GM13976 (cell line): ENCODE measurements around the gene YTHDF2.

Source experiments
- DNase-seq: peaks from one replicate; pipeline ENCODE4 v3.0.0; 2012; ENCODE audit warnings: low spot score
- in situ Hi-C: fragments of 300-500 bp; cut with MboI; formaldehyde crosslinking; loops from one replicate; pipeline ENCODE4 v1.12.0; 2022; ENCODE audit warnings: low sequenced_read_pairs, mixed read lengths, inconsistent platforms; ENCODE audit not compliant: unreplicated experiment
- TF ChIP-seq, protein P1 (sequence below): IDR thresholded peaks from 2 replicates; pipeline ENCODE4 v1.5.1; 2012; ENCODE audit warnings: borderline replicate concordance, mild to moderate bottlenecking; ENCODE audit not compliant: insufficient read depth; ENCODE audit errors: extremely low read depth, missing control alignments, control extremely low read depth

The YTHDF2 gene

DNA sequence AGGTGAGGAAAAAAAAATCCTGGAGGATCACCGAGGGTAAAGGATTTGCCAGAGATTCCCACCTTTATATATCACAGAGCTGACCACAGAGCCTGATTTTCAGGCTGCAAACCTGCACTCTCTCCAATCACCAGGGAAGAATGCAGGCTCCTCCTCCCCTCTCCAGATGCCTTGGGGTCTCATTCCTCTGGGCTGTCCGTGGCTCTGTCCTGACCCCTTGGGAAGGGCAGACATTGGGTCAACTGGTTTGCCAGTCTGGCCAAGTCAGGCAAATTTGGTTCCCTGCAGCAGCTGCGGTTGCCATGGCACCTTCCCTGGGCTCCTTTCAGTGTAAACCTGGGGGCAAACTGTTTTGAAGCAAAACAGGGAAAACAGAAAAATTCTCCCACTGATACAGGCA is 63.6 kb downstream of the YTHDF2 start:
- in situ Hi-C loops = no loop called here

DNA sequence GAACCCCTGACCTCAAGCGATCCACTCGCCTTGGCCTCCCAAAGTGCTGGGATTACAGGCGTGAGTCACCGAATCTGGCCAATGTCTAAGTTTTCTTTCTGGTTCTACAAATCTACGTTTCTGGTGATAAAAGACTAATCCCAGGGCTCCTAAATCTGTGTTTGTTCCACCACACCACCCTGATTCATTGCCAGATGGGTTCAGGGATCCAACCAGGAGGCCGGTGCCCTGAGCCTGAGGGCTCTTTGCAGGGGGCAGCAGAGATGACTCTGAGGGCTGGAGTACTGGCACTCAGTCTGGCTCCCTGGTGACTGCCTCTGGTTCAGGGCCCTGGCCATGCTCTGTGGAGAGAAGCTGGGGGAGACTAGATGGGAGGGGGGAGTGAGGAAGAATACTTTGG is 64.7 kb downstream of the YTHDF2 start:
- in situ Hi-C loops = no loop called here
- no peak for DNase-seq
- TF ChIP-seq, protein P1, sequence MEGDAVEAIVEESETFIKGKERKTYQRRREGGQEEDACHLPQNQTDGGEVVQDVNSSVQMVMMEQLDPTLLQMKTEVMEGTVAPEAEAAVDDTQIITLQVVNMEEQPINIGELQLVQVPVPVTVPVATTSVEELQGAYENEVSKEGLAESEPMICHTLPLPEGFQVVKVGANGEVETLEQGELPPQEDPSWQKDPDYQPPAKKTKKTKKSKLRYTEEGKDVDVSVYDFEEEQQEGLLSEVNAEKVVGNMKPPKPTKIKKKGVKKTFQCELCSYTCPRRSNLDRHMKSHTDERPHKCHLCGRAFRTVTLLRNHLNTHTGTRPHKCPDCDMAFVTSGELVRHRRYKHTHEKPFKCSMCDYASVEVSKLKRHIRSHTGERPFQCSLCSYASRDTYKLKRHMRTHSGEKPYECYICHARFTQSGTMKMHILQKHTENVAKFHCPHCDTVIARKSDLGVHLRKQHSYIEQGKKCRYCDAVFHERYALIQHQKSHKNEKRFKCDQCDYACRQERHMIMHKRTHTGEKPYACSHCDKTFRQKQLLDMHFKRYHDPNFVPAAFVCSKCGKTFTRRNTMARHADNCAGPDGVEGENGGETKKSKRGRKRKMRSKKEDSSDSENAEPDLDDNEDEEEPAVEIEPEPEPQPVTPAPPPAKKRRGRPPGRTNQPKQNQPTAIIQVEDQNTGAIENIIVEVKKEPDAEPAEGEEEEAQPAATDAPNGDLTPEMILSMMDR = no peak

More for the DNA sequence above, 63.6 kb downstream of the YTHDF2 start:
- no peak for DNase-seq
- TF ChIP-seq, protein P1 = no peak

DNA sequence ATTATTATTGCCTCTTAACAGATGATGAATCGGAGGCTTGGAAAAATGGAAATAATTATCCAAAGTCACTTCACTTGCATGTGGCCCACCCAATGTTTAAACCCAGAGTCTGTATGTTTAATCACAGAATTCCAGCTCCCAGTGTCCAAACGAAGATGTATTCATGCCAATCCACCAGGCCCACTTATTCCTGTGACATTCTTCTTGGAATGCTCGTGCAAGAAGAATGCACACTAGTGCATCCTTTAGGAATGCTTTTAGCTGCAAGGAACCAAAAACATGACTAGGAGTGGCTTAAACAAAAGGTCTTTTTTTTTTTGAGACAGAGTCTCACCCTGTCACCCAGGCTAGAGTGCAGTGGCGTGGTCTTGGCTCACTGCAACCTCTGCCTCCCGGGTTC is 66.3 kb downstream of the YTHDF2 start:
- TF ChIP-seq, protein P1 = no peak

DNA sequence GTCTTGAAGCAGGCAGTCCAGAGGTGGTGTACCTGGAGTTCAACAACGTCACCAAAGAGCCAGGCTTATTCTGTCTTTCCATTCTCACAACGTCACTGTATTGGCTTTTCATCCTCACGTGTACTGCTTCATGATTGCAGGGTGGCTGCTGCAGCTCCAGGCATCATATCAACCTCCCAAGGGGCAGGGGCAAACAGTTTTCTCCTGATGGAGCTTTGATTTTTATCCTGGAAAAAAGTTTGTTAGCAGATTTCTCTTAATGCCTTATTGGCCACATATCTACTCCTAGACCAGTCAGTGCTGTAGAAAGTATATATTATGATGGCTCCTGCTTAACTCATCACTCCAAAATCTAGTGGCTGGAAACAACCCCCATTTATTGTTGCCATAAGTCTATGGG is 66.9 kb downstream of the YTHDF2 start:
- in situ Hi-C loops = no loop called here
- no peak for DNase-seq
- TF ChIP-seq, protein P1 = no peak

More for the DNA sequence above, 66.3 kb downstream of the YTHDF2 start:
- in situ Hi-C loops = no loop called here
- DNase-seq = no peak

DNA sequence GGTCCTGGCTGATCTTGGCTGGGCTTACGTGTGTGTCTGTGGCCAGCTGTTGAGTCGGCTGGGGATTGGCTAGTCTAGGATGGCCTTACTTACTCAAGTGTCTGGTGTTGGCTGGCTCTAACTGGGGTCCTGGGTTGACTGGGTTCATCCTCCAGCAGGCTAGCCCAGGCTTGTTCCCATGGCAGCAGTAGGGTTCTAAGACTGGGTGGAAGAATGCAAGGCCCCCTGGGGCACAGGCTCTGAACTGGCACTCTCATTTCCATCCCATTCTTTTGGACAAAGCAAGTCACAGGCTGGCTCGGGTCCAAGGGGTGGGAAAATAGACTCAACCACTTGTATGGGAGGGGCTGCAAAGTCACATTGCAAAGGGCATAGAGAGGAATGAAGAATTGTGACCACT is 67.3 kb downstream of the YTHDF2 start:
- in situ Hi-C loops = no loop called here
- DNase-seq = no peak
- TF ChIP-seq, protein P1 = no peak

DNA sequence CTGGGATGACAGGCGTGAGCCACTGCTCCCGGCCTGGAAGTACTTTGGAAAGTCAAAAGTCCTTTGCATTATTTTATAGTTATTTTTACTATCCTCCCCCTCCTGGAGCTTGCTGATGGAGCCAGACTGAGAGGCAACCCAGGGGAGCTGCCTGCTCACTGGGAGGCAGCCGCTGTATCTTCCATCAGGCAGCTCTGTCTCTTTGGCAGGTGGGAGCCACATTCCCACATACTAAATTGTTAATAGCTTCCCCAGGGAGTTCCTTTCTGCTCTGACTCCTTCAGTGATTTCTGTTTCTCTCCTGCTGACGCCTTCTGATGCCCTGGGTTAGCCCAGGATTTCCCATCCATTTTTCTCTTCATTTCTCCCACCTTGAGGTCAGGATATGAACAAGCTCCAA is 70.3 kb downstream of the YTHDF2 start:
- no peak for DNase-seq
- in situ Hi-C loops = no loop called here
- TF ChIP-seq, protein P1 = no peak

DNA sequence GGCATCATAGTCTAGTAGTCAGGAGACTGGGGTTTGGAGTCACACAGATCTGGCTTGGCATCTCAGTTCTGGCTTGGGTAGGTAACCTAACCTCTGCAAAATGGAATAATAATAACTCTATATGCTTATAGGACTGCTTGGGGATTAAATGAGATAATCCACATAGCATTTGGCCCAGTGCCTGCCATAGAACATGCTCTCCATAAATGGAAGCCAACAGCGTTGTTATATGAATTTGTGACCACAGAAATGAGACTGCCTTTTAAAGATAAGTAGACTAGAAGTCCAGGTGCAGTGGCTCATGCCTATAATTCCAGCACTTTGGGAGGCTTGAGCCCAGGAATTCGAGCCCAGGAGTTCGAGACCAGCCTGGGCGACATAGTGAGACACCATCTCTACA is 71.2 kb downstream of the YTHDF2 start:
- TF ChIP-seq, protein P1 = no peak
- in situ Hi-C loops = no loop called here
- no peak for DNase-seq
